Adrenal gland (tissue), 5 donors: Measurements from ENCODE around the gene RNASE1.

Source experiments
- CTCF ChIP-seq, 6 experiments: fragments of 450-650 bp in 4 of 6; fragments of 200-600 bp in 2 of 6; sonication (generic) in 1 of 6; IDR thresholded peaks; 1 replicate in 5 of 6; 2 replicates in 1 of 6; pipeline versions ENCODE4 v1.5.1 to v1.8.0; 2016 to 2021; ENCODE audit warnings: antibody characterized with exemption in 6 of 6, mild to moderate bottlenecking in 2 of 6, moderate library complexity in 1 of 6
- POLR2A ChIP-seq, 2 donors: fragments of 450-650 bp; IDR thresholded peaks; one replicate each; pipeline ENCODE4 v1.6.1; 2017; ENCODE audit warnings: antibody characterized with exemption in 2 of 2, mild to moderate bottlenecking in 2 of 2, moderate library complexity in 1 of 2
- donor health status: DM: no; HTN: no; CAD: no.

GRCh38 chr14:20811986-20812975, 9.6 kb upstream of the RNASE1 start:
- TF ChIP-seq CTCF (IDR thresholded peaks at IDR 0.05) (no peak), POLR2A (IDR thresholded peaks at IDR 0.05) (no peak)
